K562 (cell line): ENCODE measurements around the gene RFNG. TPM values are rescaled to one million over a fixed set of nuclear protein-coding genes. Genes with fewer than 3 reads are reported as not detected.

ENCODE experiments used
- ATF4 ChIP-seq: fragments of 450-650 bp; formaldehyde crosslinking; IDR thresholded peaks from 2 replicates; pipeline ENCODE4 v1.4.0; 2022; ENCODE audit warnings: mild to moderate bottlenecking, moderate library complexity
- CTBP1 ChIP-seq: fragments of 450-650 bp; IDR thresholded peaks from 2 replicates; pipeline ENCODE4 v1.6.1; 2016; ENCODE audit warnings: borderline replicate concordance
- E2F6 ChIP-seq, 2 experiments: IDR thresholded peaks; 2 replicates each; pipeline ENCODE4 v1.6.1; 2011; ENCODE audit warnings: borderline replicate concordance in 1 of 2, control low read depth in 1 of 2, low read depth in 1 of 2, low read length in 1 of 2, mild to moderate bottlenecking in 1 of 2, mixed read lengths in 1 of 2, moderate library complexity in 1 of 2; ENCODE audit not compliant: insufficient read depth in 1 of 2, insufficient read length in 1 of 2, poor library complexity in 1 of 2, severe bottlenecking in 1 of 2; ENCODE audit errors: extremely low read depth in 1 of 2
- KLF6 ChIP-seq: fragments of 250-450 bp; sonication (Bioruptor Pico); IDR thresholded peaks from 2 replicates; pipeline ENCODE4 v1.4.0; 2020; ENCODE audit warnings: mild to moderate bottlenecking, moderate library complexity, borderline replicate concordance
- MLX ChIP-seq, 2 experiments: fragments of 450-650 bp in 1 of 2; sonication (generic) in 1 of 2; formaldehyde crosslinking; conservative IDR thresholded peaks; 2 replicates each; pipeline versions ENCODE4 v1.4.0 to v1.8.1; 2020 to 2022; ENCODE audit warnings: mild to moderate bottlenecking in 1 of 2, missing genetic modification reagents in 1 of 2
- PHB2 ChIP-seq: fragments of 450-650 bp; IDR thresholded peaks from 2 replicates; pipeline ENCODE4 v1.6.1; 2017; ENCODE audit warnings: low read depth
- RB1 ChIP-seq: fragments of 450-650 bp; IDR thresholded peaks from 2 replicates; pipeline ENCODE4 v1.6.1; 2017; ENCODE audit warnings: low read depth, mild to moderate bottlenecking
- RBFOX2 ChIP-seq: fragments of 200-400 bp; formaldehyde crosslinking; IDR thresholded peaks from 2 replicates; pipeline ENCODE4 v1.6.1; 2017; ENCODE audit warnings: low read depth, mild to moderate bottlenecking, low read length, moderate library complexity
- SAFB ChIP-seq: fragments of 200-400 bp; formaldehyde crosslinking; IDR thresholded peaks from 2 replicates; pipeline ENCODE4 v1.6.1; 2017; ENCODE audit warnings: low read depth, low read length, borderline replicate concordance
- VEZF1 ChIP-seq: fragments of 200-800 bp; sonication (Bioruptor generic); IDR thresholded peaks from 2 replicates; pipeline ENCODE4 v1.6.1; 2017; ENCODE audit warnings: missing genetic modification characterization, missing compliant biosample characterization
- ZNF23 ChIP-seq: fragments of 250-450 bp; sonication (Bioruptor Pico); IDR thresholded peaks from 2 replicates; pipeline ENCODE4 v1.4.0; 2020; ENCODE audit warnings: mild to moderate bottlenecking
- polyA plus RNA-seq, 8 experiments: library from polyadenylated mRNA; depleted of rRNA in 4 of 8; stranded (reverse) in 5 of 8; unstranded in 3 of 8; fragments of >200 nt; fragmentation: Nextera tagmentation in 2 of 8; fragmentation: Illumina TruSeq in 1 of 8; extraction: Ambion mirVana in 2 of 8; extraction: Trizol in 1 of 8; gene quantifications; 2 replicates each; pipeline versions ENCODE4 v1.2.1 to v1.2.3, GENCODE V29; 2011 to 2014; ENCODE audit warnings: inconsistent platforms in 1 of 8, missing spikeins in 1 of 8
- total RNA-seq, 7 experiments: library from RNA; depleted of rRNA in 6 of 7; stranded (reverse); fragments of >200 nt in 6 of 7; fragmentation: Illumina TruSeq in 2 of 7; extraction: Trizol in 2 of 7; gene quantifications; 2 replicates each; pipeline versions ENCODE4 v1.2.1 to v1.2.3, GENCODE V29; 2011 to 2021; ENCODE audit warnings: low replicate concordance in 1 of 7

RFNG gene
- total and polyA plus RNA-seq, 9 of the 15 experiments (the other 6 are each of a cell fraction or from before 2014, with no cell fraction given) = 0.32 to 32.8 (median 9.5) TPM

- no peak for TF ChIP-seq KLF6
- TF ChIP-seq CTBP1 = no peak
- TF ChIP-seq ATF4 (CRISPR knock-in tag) = no peak
- no peak for TF ChIP-seq ZNF23 (CRISPR knock-in tag)
- TF ChIP-seq PHB2 = no peak
- no peak for TF ChIP-seq E2F6 (IDR thresholded peaks at IDR 0.05; ENCODE audit: borderline replicate concordance in 1 of 2, extremely low read depth in 1 of 2, insufficient read depth in 1 of 2, insufficient read length in 1 of 2, low read depth in 1 of 2, low read length in 1 of 2, poor library complexity in 1 of 2, severe bottlenecking in 1 of 2)
- TF ChIP-seq MLX (CRISPR knock-in tag; conservative IDR thresholded peaks at IDR 0.05) = no peak
- no peak for TF ChIP-seq SAFB
- TF ChIP-seq RB1 = no peak
- TF ChIP-seq VEZF1 (CRISPR knock-in tag) = no peak
- TF ChIP-seq RBFOX2 = peak; percentile 44
Measured at GRCh38 chr17:82087961-82088837, 36.6 kb upstream of the RFNG start (continued).
